ENCODE data around the gene GRID1.

GRCh38 chr10:86342111-86342863 lies 24.3 kb downstream of the GRID1 start:
- TF ChIP-seq EZH2 (IDR thresholded peaks at IDR 0.05; ENCODE audit: low read depth) (no peak), CTCF (conservative IDR thresholded peaks at IDR 0.05) (no peak)
